ENCODE data around the gene RIT2.

RIT2 gene

DNA sequence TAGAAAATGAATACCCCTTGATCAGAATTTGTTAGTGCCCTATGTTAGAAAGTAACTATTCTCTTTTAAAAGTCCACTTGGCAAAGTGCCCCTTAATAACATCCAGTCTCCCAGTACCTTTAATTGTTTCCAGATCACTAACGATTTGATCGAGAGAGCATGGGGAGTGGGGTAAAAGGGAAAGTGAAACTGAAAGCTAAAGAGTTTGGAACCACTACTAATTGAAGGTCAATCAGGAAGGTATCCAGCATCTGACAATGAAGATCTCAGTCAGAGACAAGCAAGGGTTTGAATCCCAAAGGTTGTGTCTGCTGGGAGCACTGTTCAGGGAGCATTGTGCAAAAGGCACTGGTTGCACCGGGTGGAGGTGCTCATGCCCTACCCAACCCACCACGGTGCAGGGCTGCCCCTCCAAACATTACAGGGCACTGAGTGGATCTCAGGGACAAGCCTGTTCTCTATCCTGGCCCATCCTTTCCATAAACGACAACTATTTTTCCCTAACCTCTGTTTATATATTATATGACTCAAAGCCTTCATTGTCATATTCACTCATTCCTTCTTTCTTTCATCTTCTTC is 14.6 kb upstream of the RIT2 start:
- no peak for TF ChIP-seq JUND (IDR thresholded peaks at IDR 0.05; ENCODE audit: low read depth)
- in situ Hi-C loops (cut with HindIII; ENCODE audit: low pct_unique_long_range_greater_than_20kb, low sequenced_read_pairs), result no loop called here
- DNase-seq (ENCODE audit: low read depth in 1 of 2, low spot score in 1 of 2), result peak in 1 of 2 experiments; percentile 4

DNA sequence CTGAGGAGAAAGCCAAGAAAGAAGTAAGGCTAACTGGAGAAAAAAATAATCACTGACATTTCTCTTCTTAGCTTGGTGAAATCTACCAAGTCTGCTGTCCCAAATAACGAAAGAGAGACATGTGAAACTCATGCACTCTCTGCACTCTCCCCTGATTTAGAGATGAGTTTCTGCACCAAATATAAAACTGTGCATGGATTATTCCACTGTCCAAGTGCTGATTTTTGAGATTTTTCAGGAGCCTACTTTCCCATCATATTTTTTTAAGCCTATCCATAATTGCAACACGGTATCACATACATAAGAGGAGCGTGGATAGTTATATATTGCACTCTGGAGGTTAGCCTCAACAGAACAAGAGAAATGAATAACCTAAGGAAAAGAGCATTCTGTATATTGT is 10.0 kb upstream of the RIT2 start:
- TF ChIP-seq JUND (IDR thresholded peaks at IDR 0.05; ENCODE audit: low read depth), result no peak
- in situ Hi-C loops (cut with HindIII; ENCODE audit: low pct_unique_long_range_greater_than_20kb, low sequenced_read_pairs), result no loop called here
- DNase-seq (ENCODE audit: low read depth in 1 of 2, low spot score in 1 of 2), result no peak

DNA sequence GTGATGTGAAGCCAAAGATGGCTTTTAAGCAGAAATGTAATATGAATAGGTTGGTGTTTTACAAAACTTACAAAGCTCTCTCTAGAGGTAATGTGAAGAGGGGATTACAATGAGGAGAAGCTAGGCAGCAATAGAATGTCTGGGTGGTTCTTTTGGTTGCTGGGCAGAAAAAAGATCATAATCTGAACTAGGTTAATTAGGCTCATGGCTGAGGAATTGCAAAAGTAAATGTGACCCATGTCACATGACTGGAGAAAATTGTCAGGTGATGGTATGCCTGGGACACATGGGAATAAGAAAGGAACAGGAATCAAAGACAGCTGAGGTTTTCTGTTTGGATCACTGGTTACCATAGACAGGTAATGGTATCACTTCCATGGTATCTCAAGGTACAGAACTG is 7.5 kb upstream of the RIT2 start:
- peak in 1 of 2 experiments; percentile 7 for DNase-seq (ENCODE audit: low read depth in 1 of 2, low spot score in 1 of 2)
- no peak for TF ChIP-seq JUND (IDR thresholded peaks at IDR 0.05; ENCODE audit: low read depth)
- in situ Hi-C loops (cut with HindIII; ENCODE audit: low pct_unique_long_range_greater_than_20kb, low sequenced_read_pairs), result no loop called here

DNA sequence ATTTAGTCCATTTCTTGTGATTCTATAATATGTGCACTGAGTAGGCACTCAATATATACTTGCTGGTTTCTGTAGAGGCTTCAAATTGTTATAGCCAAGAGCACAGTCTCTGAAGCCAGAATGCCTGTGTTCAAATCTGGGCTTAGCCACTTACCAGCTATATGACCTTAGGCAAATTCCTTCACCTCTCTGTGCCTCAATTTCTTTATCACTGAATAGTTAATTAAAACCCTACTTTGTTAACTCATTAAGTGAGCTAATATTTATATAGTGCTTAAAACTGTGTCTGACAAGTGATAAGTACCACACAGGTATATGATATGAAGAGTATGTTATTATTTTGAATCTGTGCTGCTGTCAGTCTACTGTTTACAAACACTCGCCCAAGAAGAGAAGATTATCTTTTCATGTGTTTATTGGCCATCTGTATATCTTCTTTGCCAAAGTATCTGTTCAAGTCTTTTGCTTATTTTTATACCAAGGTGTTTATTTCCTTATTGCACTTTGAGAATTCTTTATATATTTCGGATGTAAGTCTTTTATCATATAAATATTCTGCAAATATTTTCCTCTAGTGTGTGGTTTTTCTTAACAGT is 1.3 kb upstream of the RIT2 start:
- no peak for TF ChIP-seq JUND (IDR thresholded peaks at IDR 0.05; ENCODE audit: low read depth)
- in situ Hi-C loops (cut with HindIII; ENCODE audit: low pct_unique_long_range_greater_than_20kb, low sequenced_read_pairs), result no loop called here

DNA sequence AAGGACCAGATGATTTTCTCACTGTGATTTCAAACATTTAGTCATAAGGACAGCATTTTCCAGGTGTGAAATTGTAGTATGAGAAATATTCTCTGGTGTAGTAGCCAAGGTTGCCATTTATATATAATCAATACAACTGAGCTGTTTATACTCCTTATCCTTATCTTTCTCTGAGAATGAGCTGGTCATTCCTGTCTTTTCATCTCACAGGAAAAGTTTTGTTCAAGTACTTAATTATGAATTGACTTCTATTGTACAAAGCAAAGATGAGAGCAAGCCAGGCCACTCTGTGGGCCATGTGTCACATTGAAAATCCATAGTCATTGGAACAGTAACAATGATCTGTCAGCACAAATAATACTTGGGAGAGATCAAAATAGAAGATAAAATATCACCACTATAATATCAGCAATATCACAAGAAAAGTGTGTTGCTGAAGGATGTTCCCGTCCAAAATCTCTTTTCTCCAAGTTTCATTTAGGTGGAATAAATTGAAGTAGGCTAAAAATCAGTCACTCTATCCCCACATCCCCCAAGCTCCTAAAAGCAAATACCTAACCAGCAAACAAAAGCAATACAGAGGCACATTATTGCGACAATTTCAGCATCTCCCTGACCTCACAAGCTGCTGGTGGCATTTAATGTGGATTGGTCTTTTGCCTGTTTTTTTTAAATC is 2.1 kb downstream of the RIT2 start:
- TF ChIP-seq JUND (IDR thresholded peaks at IDR 0.05; ENCODE audit: low read depth), result no peak
- DNase-seq (ENCODE audit: low read depth in 1 of 2, low spot score in 1 of 2), result no peak
- in situ Hi-C loops (cut with HindIII; ENCODE audit: low pct_unique_long_range_greater_than_20kb, low sequenced_read_pairs), result no loop called here

More for the DNA sequence above, 1.3 kb upstream of the RIT2 start:
- no peak for DNase-seq (ENCODE audit: low read depth in 1 of 2, low spot score in 1 of 2)

DNA sequence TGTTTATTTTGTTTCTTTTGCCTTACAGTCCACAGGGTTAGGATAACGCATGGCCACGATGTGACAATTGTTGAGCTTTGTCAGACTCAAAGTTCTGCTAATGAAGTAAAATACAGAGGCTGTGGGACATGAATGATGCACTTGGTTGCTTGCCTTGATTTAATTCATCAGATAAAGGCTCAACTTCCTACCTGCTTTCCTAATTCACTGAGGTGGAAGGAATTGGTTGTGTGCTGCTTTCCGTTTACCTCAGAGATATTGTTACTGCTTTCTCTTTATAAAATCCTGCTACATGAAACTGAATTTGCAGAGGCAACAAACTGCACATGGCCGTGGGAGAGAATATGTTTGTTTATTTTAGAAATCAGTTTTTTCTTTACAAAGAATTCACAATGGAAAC is 6.6 kb downstream of the RIT2 start:
- in situ Hi-C loops (cut with HindIII; ENCODE audit: low pct_unique_long_range_greater_than_20kb, low sequenced_read_pairs), result no loop called here
- DNase-seq (ENCODE audit: low read depth in 1 of 2, low spot score in 1 of 2), result no peak
- no peak for TF ChIP-seq JUND (IDR thresholded peaks at IDR 0.05; ENCODE audit: low read depth)

DNA sequence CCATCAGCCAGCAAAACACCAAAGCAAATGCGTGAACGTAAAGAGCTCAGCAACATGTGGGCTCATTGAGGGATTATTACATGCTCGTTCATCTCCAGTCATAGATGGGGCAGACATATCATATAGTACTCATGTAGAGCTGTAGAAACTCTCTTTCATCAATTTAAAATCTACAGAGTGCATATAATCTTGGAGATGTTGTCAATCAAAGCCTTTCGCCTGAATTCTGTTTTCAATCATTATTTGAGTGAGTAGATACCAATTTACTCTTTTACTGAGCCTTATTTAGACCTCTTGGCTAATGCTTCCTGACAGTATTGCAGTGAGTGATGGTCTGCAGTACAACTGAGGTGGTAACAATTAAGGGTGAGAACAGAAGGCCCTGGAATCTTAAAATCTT is 7.0 kb downstream of the RIT2 start:
- in situ Hi-C loops (cut with HindIII; ENCODE audit: low pct_unique_long_range_greater_than_20kb, low sequenced_read_pairs), result no loop called here
- DNase-seq (ENCODE audit: low read depth in 1 of 2, low spot score in 1 of 2), result no peak
- TF ChIP-seq JUND (IDR thresholded peaks at IDR 0.05; ENCODE audit: low read depth), result no peak

DNA sequence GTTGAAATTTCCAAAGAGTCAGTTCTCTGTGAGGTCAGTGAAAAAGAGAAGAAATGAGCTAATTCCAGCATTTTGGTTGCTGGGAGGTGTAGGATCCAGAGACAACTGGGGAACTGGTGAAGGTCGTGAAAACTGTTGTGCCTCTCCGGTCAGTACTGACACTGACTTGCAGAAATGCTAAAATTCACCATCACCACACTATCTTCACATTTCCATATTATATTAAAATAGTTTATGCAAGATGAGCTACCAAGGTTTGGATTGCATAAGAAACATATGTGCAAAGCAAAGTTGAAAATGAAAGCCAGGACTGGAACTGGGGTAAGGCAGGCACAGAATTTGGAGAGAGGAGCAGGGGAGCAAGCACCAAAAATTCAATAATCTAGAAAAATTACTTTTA is 21.8 kb downstream of the RIT2 start:
- TF ChIP-seq JUND (IDR thresholded peaks at IDR 0.05; ENCODE audit: low read depth), result no peak
- DNase-seq (ENCODE audit: low read depth in 1 of 2, low spot score in 1 of 2), result no peak
- in situ Hi-C loops (cut with HindIII; ENCODE audit: low pct_unique_long_range_greater_than_20kb, low sequenced_read_pairs), result no loop called here

DNA sequence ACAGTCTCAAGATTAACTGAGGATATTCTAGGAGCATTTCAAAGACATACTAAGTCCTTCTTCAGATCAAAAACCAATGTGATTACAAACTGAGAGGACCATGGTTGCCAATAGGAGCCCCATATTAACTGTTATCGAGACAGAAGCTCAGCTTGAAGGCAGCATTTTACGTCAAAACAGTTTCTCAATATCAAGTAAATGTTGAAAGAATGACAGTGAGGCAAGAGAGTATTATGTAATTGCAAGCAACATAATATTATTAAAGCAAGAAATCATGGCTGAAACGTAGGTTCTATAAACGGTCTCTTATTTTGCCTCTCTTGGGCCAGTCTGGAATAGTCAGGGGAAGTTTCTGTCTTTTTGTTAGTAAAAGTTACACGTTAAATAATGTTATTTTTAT is 22.9 kb downstream of the RIT2 start:
- no peak for TF ChIP-seq JUND (IDR thresholded peaks at IDR 0.05; ENCODE audit: low read depth)
- no peak for DNase-seq (ENCODE audit: low read depth in 1 of 2, low spot score in 1 of 2)
- in situ Hi-C loops (cut with HindIII; ENCODE audit: low pct_unique_long_range_greater_than_20kb, low sequenced_read_pairs), result no loop called here

DNA sequence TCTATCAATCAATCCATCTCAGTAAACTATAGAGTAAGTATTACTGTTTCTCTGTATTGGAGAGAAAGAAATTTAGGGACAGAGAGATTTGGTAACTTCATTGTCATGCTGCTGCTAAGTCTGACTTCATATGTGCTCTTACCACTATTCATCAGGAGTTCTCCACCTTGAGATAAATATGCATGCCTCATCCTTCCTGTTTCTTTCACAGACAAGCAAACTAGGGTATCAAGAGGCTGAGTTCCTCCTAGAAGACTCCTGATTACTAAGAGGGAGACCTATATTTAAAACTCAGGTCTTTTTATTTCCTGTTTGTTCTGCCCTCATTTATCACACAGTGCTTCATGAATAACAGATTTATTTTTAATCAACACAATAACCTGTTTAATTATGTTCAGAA is 34.1 kb downstream of the RIT2 start:
- no peak for DNase-seq (ENCODE audit: low read depth in 1 of 2, low spot score in 1 of 2)
- TF ChIP-seq JUND (IDR thresholded peaks at IDR 0.05; ENCODE audit: low read depth), result no peak
- in situ Hi-C loops (cut with HindIII; ENCODE audit: low pct_unique_long_range_greater_than_20kb, low sequenced_read_pairs), result no loop called here

DNA sequence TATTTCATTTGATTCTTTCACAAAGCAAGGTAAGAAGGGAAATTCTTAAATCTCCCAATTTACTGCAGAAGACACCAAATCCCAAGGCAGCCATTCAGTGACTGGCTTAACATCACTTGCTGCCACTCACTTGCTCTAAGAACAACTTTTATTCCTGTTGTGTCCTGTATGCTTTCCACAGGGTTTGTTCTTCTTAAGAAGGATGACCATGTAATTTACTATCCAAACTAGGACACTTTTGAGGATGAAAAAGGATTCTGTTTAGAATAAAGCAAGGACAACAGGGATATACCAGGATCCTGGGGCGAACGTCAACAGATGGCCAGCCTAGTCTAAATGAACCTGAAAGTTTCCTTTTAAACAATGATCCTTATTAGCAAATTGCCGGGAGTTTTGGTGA is 34.8 kb downstream of the RIT2 start:
- TF ChIP-seq JUND (IDR thresholded peaks at IDR 0.05; ENCODE audit: low read depth), result no peak
- in situ Hi-C loops (cut with HindIII; ENCODE audit: low pct_unique_long_range_greater_than_20kb, low sequenced_read_pairs), result no loop called here

DNA sequence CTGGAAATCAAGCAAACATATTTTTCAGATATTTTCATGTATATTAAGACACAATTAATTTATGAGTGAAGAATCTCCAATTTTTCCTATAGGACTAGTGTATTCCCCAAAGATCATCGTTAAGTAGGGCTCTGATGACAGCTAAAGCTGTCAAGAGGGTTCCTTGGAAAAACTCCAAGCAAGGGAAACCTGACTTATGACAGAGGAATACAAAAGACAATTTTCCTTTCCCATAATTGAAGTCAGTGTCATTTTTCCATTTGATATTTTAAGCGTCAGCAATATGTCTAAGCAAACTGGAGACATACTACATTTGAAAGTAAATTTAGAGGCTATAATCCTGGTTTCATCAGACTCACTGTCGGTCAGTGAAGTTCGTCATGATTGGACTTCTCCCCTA is 36.1 kb downstream of the RIT2 start:
- in situ Hi-C loops (cut with HindIII; ENCODE audit: low pct_unique_long_range_greater_than_20kb, low sequenced_read_pairs), result no loop called here
- TF ChIP-seq JUND (IDR thresholded peaks at IDR 0.05; ENCODE audit: low read depth), result no peak
- no peak for DNase-seq (ENCODE audit: low read depth in 1 of 2, low spot score in 1 of 2)

More for the DNA sequence above, 34.8 kb downstream of the RIT2 start:
- no peak for DNase-seq (ENCODE audit: low read depth in 1 of 2, low spot score in 1 of 2)

DNA sequence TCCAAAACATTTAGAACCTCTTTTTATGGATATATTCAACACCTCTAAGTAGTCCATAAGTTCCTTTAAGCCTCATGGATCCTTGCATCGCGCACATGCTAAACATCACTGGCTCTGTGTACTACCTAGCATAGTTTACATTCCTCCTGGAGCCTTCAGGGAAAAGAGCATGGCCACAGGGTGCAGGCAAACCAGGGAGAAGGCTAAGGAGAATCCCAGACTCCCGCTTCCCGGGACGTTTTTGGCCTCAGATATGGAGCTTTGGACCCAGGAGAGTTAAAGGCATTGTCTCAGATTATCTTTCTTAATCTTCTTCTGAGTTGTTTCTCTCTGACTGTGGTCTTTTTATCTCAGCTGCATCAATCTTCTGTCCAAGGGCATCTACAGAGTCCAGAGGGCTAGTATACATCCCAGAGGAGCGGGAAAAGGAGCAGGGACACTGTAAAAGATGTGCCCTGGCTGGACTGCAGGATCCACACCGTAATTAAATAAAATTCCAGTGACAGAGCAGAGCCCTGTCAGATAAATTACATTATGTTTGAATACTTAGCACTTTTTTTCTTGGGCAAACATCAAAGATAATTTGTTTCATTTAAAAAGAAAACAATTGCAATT is 36.9 kb downstream of the RIT2 start:
- in situ Hi-C loops (cut with HindIII; ENCODE audit: low pct_unique_long_range_greater_than_20kb, low sequenced_read_pairs), result no loop called here
- DNase-seq (ENCODE audit: low read depth in 1 of 2, low spot score in 1 of 2), result peak in 1 of 2 experiments; percentile 49
- no peak for TF ChIP-seq JUND (IDR thresholded peaks at IDR 0.05; ENCODE audit: low read depth)

Measured in T47D (cell line).